Stomach (tissue), 4 donors: ENCODE measurements around the gene HAGHL.

Experiments
- POLR2A ChIP-seq, 4 donors: fragments of 450-650 bp; IDR thresholded peaks; one replicate each; pipeline ENCODE4 v1.6.1; 2016; ENCODE audit warnings: antibody characterized with exemption in 4 of 4, control low read depth in 2 of 4, mild to moderate bottlenecking in 1 of 4, moderate library complexity in 1 of 4
- POLR2AphosphoS5 ChIP-seq, 3 donors: sonication (generic); formaldehyde crosslinking; IDR thresholded peaks; one replicate each; pipeline ENCODE4 v1.6.1; 2016; ENCODE audit warnings: antibody characterized with exemption in 3 of 3
- TF ChIP-seq, protein P1 (sequence below), 7 experiments: fragments of 450-650 bp in 4 of 7; fragments of 200-600 bp in 3 of 7; sonication (generic) in 3 of 7; IDR thresholded peaks; one replicate each; pipeline ENCODE4 v1.5.1; 2016 to 2019; ENCODE audit warnings: antibody characterized with exemption in 7 of 7, control low read depth in 2 of 7, mild to moderate bottlenecking in 1 of 7

DNA sequence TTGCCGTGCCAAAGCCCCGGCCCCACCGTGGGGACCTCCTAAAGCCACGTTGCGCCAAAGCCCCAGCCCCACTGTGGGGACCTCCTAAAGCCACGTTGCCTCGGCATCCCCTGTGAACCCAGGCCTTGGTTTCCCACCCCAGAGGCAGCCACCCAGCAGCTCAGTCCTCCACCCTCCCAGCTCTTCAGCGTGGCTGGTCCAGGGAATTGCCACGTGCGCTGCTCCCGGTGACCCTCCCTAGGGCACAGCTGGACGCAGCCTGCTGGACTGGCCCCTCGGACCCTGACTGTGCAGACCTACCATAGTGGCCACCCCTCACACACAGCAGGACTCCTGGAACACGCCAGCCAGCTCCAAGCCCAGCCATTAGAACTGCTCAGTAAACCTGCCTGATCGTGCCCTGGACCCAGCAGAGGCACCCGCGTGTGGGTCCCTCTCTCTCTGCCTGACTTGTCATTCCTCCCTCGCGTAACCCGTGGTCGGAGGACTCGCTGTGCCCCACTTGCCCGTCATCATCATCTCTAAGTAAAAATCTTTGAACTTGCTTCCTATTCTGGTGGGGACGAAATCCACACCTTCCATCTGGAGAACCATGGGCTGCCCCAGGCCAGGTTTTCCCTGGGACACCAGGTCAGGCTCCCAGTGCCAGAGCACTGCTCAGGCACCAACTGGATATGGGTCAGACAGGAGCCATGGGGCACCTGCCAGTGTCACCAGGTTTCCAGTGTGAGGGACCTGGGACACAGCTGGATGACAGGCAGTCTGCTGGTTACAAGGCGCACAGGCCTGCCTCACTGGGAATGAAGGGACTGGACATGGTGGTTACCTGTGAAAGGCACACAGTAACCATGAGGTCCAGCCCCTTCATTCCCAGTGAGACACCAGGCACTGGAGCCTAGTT, 8.3 kb downstream of the HAGHL start:
- TF ChIP-seq, protein P1, sequence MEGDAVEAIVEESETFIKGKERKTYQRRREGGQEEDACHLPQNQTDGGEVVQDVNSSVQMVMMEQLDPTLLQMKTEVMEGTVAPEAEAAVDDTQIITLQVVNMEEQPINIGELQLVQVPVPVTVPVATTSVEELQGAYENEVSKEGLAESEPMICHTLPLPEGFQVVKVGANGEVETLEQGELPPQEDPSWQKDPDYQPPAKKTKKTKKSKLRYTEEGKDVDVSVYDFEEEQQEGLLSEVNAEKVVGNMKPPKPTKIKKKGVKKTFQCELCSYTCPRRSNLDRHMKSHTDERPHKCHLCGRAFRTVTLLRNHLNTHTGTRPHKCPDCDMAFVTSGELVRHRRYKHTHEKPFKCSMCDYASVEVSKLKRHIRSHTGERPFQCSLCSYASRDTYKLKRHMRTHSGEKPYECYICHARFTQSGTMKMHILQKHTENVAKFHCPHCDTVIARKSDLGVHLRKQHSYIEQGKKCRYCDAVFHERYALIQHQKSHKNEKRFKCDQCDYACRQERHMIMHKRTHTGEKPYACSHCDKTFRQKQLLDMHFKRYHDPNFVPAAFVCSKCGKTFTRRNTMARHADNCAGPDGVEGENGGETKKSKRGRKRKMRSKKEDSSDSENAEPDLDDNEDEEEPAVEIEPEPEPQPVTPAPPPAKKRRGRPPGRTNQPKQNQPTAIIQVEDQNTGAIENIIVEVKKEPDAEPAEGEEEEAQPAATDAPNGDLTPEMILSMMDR (IDR thresholded peaks at IDR 0.05): no peak
- TF ChIP-seq POLR2AphosphoS5 (IDR thresholded peaks at IDR 0.05): no peak
- no peak for TF ChIP-seq POLR2A (IDR thresholded peaks at IDR 0.05)
